ENCODE data around the gene PDGFD. TPM values are rescaled to one million over a fixed set of nuclear protein-coding genes. Genes with fewer than 3 reads are reported as not detected.

Gene PDGFD
- total RNA-seq, 1 donor from 2014 or later, result 3.9 TPM

DNA sequence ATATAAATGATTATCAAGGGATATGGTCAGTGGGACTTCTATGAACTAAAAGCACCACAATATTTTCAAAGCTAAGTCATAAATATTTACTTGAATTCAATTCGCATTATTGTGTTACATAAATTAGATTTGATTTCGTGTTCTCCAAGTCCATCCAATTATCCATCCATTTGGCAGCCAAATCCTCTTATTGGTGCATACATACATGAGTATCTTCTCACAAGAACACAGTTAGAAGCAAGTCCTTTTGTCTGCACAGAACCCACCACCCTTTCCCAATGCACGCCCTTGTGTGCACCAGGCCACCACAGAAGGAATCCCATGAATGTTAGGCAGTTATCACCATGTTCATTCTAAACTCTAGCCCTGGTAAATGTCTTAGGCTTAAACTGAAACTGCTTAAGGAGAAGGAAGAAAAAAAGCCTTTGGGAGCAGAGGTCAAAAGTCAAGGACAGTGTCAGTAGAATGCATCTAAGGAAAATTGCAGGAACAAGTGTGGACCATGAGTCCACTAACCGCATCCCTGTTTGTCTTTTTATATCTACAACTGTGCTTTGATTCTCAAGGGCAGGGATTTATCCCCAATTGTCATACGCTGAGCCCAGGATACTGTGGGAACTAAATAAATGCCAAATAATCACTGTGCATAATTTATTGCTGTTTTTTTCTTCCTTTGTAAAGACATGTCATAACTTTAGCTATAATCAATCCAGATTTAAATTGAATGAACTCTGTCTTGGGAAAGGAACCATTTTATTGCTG is 235.7 kb downstream of the PDGFD start:
- intact Hi-C loops (cut with DNase I), result no loop called here
- Histone ChIP-seq H3K27me3 (ENCODE audit: low read depth) (no peaks in the 10 kb centered on the region), H3K4me1 (no peaks in the 10 kb centered on the region), H3K4me3 (no peak overlapping the region), H3K27ac (no peak overlapping the region), H3K9me3 (no peaks in the 10 kb centered on the region), H3K36me3 (no peaks in the 10 kb centered on the region)
- no peak for ATAC-seq
- TF ChIP-seq, protein P1, sequence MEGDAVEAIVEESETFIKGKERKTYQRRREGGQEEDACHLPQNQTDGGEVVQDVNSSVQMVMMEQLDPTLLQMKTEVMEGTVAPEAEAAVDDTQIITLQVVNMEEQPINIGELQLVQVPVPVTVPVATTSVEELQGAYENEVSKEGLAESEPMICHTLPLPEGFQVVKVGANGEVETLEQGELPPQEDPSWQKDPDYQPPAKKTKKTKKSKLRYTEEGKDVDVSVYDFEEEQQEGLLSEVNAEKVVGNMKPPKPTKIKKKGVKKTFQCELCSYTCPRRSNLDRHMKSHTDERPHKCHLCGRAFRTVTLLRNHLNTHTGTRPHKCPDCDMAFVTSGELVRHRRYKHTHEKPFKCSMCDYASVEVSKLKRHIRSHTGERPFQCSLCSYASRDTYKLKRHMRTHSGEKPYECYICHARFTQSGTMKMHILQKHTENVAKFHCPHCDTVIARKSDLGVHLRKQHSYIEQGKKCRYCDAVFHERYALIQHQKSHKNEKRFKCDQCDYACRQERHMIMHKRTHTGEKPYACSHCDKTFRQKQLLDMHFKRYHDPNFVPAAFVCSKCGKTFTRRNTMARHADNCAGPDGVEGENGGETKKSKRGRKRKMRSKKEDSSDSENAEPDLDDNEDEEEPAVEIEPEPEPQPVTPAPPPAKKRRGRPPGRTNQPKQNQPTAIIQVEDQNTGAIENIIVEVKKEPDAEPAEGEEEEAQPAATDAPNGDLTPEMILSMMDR (IDR thresholded peaks at IDR 0.05), result no peak
- no peak for DNase-seq

DNA sequence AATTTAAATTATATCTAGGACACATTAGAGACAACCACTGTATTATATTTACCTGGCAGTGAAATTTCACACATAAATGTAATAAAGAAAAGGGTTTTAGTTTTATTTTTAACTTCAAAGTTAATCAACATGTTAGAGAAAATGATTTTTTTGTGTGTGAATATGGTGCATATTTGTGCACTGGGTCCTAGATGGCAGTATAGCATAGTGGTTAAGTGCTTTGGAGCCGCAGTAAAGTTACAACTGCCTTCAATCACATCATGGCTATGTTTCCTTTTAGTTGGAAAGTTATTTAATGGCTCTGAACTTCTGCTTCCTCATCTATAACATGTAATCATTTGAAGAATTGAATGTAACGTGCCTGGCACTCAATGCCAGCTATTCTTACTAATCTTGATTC is 236.4 kb downstream of the PDGFD start:
- ATAC-seq (peak in 1 of 2 donors; percentile 62), DNase-seq (no peak)
- no peaks in the 10 kb centered on the region for H3K27me3 ChIP-seq (ENCODE audit: low read depth)
- no peak overlapping the region for H3K4me3 ChIP-seq
- no peak overlapping the region for H3K27ac ChIP-seq
- TF ChIP-seq, protein P1 (IDR thresholded peaks at IDR 0.05), result no peak
- no peaks in the 10 kb centered on the region for H3K9me3 ChIP-seq
- no peaks in the 10 kb centered on the region for H3K4me1 ChIP-seq
- H3K36me3 ChIP-seq, result no peaks in the 10 kb centered on the region
- intact Hi-C loops (cut with DNase I), result no loop called here

DNA sequence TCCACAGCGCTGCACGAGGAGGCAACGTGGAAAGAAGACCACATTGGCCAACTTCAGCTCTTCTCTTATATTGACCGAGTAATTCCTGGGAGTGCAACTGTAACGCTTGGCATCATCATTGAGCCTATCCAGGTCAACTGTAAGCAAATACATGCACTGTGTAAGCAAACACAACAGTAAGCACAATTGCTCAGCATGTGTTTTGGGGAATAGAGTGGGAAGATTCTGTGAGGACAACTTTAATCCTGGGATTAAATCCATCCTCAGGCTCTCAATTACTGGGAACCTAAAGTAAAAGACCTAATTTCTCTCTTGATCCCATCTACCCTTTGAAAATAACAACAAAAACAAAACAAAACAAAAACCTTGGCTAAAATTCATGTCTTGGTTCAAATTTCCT is 237.0 kb downstream of the PDGFD start:
- no peak overlapping the region for H3K4me3 ChIP-seq
- DNase-seq (no peak), ATAC-seq (no peak)
- no peaks in the 10 kb centered on the region for H3K9me3 ChIP-seq
- TF ChIP-seq, protein P1 (IDR thresholded peaks at IDR 0.05), result no peak
- H3K27ac ChIP-seq, result no peak overlapping the region
- no peaks in the 10 kb centered on the region for H3K36me3 ChIP-seq
- intact Hi-C loops (cut with DNase I), result no loop called here
- no peaks in the 10 kb centered on the region for H3K27me3 ChIP-seq (ENCODE audit: low read depth)
- H3K4me1 ChIP-seq, result no peaks in the 10 kb centered on the region

DNA sequence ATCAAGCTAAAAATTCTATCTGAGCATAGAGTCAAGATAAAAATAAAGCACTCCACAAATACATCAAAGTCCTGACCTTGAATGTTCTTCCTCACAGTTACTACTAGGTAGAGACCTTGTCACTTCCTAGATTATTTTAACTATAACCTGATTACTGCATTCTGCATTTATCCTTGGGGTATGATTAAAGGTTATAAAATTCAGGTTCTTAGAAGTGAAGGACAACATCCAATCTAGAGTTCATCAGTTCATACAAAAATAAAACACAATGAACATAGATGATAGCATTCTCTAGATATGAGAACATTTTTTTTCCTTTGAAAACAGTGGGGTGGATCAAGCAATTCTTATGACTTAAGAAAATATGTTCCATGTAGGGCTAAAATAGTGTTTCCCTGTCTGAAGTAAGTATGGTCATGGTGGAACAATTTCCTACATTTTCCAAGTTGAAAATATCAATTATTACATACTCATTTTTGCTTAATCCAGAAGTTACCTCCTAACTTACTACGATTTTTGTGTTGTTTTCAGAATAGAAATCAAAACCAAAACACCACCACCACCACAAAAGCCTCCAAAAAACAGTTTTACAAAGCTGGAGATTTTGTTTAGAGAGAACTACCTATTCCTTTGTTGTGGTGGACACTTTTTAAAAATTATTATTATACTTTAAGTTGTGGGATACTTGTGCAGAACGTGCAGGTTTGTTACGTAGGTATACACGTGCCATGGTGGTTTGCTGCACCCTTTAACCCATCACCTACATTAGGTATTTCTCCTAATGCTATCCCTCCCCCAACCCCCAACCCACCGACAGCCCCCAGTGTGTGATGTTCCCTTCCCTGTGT is 239.6 kb downstream of the PDGFD start:
- ATAC-seq, result no peak
- Histone ChIP-seq H3K4me1 (no peaks in the 10 kb centered on the region), H3K36me3 (no peaks in the 10 kb centered on the region), H3K27ac (no peak overlapping the region), H3K4me3 (no peak overlapping the region), H3K9me3 (no peaks in the 10 kb centered on the region), H3K27me3 (ENCODE audit: low read depth) (no peaks in the 10 kb centered on the region)
- TF ChIP-seq, protein P1 (IDR thresholded peaks at IDR 0.05), result no peak
- intact Hi-C loops (cut with DNase I), result no loop called here
- DNase-seq, result no peak

DNA sequence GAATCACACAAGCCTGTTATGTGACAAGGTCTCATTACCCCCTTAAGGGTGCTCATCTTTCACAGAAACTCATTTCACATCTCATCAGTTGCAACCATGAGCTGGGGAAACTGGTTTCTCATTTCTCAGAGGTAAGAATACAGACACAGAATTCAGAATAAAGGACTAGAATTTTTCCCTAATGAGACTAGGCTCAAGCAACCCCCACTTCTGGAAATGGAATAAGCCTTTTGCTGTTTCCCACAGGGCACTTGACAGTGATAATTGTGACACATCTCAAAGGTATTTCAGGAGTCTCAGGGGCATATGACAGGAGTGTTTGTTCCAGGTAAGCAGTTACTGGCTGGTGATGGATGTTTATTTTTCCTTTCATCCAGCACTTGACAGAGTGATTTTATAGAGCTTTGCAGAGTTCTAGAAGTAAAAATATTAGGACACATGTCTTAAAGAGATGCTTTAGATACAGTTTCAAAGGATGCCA is 240.5 kb downstream of the PDGFD start:
- H3K9me3 ChIP-seq, result no peaks in the 10 kb centered on the region
- intact Hi-C loops (cut with DNase I), result no loop called here
- no peak overlapping the region for H3K4me3 ChIP-seq
- no peaks in the 10 kb centered on the region for H3K4me1 ChIP-seq
- peak in 1 of 2 donors; percentile 43 for ATAC-seq
- TF ChIP-seq, protein P1 (IDR thresholded peaks at IDR 0.05), result no peak
- H3K27me3 ChIP-seq (ENCODE audit: low read depth), result no peaks in the 10 kb centered on the region
- DNase-seq, result no peak
- H3K27ac ChIP-seq, result no peak overlapping the region
- no peaks in the 10 kb centered on the region for H3K36me3 ChIP-seq

Data from lower lobe of right lung (tissue), 2 donors.